Retina (tissue), 1 donor: ENCODE measurements around the gene EMP3.

Experiments used
- DNase-seq: peaks from one replicate; pipeline ENCODE4 v3.0.0-alpha.2; 2016

The EMP3 gene

GRCh38 chr19:48318286-48318987 is 6.9 kb upstream of the EMP3 start:
- DNase-seq, result no peak

DNA sequence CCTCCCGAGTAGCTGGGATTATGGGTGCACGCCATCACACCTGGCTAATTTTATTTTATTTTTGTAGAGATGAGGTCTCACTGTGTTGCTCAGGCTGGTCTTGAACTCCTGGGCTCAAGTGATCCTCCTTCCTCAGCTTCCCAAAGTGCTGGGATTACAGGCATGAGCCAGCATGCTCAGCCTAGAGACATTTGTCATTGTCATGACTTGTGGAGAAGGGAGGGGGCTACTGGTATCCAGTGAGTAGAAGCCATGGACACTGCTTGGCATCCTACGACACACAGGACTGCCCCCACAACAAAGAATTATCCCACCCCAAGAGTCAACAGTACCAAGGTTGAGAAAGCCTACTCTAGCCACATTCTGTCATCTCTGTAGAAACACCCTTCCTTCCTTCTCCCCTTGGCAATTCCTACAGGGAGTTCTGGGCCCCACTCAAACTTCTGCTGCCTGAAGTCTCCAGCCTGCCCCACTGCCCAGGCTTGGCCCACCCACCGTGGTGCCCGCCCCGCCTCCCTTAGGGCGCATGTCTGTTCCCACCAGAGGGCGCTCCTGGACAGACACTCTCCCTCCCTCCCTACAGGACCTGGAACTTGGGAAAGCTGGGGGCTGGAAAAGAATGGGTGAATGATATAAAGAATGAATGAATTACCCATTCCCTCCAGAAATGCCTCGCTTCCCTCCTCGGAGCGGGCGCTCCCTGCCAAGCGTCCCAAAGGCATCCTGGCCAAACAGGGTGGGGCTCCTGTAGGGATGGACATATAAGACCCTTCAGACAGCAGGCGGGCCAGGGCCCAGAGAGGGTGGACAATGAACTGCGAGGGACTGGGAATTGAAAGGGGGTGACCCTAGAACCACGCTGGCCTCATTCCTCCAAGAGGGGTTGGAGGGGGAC is 5.5 kb upstream of the EMP3 start:
- DNase-seq, result peak; percentile 85

- peak; percentile 90 for DNase-seq
These were observed 4.1 kb upstream of the EMP3 start for GRCh38 chr19:48321372-48321621.

DNA sequence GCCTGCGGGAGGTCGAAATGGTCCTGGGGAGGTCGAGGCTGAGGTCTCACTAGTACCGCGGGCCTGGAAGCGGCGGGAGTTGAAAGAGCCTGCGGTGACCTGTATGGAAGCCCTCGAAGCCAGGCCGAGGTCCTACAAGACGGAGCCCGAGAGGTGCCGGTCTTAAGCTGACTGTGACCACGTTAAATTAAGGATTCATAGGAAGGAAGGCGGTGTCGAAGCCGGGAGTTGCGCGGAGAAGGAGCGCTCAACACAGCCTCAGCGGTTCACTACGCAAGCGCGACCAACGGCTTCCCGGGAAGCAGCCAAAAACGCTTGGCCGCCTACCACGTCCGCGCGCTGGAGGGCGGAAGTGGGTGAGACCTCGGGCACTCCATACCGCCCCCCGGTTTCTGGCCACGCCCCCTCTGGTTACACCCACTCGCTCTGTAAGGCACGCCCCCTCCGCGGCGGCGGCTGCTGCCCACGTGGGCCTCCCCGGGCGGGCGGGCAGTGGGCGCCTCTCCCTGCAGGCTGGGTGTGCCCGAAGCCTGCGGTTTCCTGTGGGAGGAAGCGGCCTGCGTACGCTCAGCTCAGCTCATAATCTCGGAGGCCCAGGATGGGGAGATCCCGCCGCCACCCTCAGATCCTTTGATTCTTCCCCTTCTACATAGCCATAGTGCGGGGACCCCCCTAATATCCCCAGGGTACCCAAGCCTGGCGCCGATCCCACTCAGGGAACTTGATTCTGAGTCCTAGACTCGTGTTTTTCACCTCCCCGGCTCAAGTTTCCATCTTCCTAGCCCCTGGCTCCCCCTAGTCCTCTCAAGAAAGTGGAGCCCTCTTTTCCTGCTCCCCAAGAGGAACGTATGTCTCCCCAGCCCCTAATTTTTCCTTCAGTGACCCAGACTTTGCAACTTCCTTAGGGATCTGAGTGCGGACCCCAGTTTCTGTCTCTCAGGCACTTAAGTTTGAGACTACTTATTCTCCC is 3.4 kb upstream of the EMP3 start:
- peak; percentile 97 for DNase-seq

DNA sequence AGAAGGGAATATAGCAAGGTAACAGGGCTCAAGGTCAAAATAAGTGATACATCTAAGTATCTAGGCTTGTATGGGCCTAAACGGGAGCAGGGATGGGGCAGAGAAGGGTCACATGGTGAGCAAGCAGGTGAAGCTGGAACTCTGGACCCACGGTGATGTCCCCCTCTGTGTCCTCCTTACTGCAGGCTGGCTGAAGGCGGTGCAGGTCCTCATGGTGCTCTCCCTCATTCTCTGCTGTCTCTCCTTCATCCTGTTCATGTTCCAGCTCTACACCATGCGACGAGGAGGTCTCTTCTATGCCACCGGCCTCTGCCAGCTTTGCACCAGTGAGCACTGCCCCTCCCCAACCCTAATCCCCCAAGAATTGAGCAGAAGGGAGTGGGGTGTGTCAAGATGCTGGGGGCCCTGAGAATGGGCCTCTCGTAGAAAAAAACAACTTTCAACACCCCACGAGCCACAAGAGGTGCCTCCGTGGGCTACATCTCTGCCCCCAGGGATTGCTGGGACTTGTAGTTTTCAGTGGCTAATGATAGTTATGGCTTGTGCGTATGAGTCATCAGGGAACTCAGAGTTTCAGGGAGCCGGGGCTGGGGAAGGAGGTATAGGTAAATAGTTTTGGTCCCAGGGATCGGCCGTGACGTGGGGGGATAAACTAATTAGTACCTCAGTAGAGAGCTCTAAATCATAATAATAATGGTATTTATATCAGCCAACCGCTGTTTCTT is 4.0 kb downstream of the EMP3 start:
- DNase-seq, result no peak

DNA sequence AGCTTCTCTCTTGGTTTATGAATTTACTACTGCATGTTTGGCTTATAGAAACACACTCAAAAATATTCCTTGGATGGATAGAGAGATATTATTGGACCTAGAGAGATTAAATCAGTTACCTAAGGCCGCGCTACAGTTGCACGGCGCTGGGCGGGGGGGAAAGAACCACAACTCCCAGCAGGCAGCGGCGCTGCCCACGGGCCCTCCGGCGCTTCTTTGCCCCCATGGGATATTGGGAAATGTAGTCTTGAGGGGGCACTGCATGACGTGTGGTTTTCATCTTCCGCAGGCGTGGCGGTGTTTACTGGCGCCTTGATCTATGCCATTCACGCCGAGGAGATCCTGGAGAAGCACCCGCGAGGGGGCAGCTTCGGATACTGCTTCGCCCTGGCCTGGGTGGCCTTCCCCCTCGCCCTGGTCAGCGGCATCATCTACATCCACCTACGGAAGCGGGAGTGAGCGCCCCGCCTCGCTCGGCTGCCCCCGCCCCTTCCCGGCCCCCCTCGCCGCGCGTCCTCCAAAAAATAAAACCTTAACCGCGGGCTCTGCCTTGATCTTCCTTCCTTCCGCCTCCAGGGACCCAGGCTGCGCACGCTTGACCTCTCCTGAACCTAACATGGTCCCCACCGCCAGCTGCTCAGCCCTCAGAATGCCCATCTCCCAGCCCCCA is 4.8 kb downstream of the EMP3 start:
- DNase-seq, result peak; percentile 92

- no peak for DNase-seq
These were observed 7.0 kb downstream of the EMP3 start for GRCh38 chr19:48332351-48332661.

DNA sequence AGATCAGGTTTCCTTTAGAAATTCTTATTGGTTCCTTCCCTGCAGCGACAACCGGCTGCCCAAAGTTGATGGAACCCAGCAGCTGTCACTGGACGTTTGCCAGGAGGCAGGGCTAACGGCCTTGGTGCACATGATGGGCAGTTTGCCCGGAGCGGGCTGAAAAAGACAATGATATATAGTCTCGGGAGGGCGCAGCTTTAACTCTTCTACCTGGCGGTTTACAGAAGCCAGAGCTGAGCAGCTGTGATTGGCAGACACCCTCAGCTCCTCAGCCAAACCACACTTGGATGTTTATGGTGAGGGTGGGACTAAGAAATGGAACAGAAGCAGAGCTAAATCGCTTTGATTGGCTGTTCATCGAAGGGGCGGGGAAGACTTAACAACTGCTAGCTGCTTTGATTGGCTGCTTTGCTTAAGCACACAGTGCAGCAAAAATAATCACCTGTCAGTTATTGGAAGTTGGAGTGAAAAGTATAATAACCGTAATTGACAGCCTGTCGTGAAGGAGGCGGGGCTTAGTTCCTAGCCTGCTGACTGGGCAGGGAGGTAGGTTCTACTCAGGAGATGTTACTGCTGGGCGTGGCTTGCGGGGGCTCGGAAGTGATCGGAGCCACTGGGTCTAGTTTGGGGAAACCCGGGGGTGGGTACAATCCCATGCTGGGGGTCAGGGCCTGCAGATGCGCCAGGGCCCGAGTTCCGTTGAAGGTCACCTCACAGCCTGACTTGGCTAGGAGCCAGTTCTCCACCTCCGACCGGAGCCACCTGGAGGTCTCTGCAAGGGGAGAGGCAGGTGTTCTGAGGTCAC is 7.5 kb downstream of the EMP3 start:
- peak; percentile 91 for DNase-seq

- DNase-seq, result peak; percentile 68
These were observed 8.4 kb downstream of the EMP3 start for GRCh38 chr19:48333467-48334384.

DNA sequence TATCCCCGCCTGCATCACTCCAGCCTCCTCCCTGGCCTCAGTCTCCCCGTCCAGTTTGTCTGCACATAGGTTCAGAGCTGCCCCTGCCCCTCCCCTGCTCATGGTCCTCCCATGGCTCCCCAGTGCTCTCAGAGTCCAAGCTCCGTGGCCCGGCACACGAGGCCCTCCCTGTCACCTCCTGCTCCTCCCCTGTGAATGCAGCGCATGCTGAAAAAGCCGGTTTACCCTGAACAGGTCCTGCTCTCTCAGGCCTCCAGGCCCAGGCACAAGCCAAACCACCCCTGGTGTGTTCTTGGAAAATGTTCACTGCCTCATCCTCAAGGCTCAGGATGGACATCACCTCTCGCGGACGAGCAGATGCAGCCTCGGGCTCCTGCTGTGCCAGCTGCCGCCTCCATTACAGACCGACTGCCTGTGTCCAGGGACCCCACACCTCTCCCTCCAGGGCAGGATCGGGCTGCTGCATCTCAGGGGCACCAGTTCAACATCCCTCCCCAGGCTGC is 13.0 kb downstream of the EMP3 start:
- no peak for DNase-seq

GRCh38 chr19:48338802-48339503 is 13.6 kb downstream of the EMP3 start:
- no peak for DNase-seq

DNA sequence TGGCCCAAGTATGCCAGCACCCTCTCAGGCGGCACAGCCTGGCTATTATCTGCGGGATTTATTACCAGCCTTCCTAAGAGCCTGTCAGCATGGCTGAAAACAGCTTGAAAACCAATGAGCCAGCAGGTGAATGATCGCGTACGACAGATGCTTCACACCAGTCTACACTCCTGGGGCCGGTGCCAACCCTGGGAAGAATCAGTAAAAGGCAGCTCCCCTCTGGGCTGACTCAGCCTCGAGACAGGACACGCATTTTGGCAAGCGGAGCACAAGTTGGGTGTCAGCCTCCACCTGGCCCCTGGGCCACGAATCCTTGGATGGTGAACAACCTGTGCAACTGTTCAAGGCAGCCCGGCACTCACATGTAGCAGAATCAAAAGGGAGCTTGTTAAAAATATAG is 15.6 kb downstream of the EMP3 start:
- DNase-seq, result peak; percentile 49

- no peak for DNase-seq
These were observed 16.4 kb downstream of the EMP3 start for GRCh38 chr19:48341515-48342413.

- no peak for DNase-seq
These were observed 17.0 kb downstream of the EMP3 start for GRCh38 chr19:48342414-48342738.

DNA sequence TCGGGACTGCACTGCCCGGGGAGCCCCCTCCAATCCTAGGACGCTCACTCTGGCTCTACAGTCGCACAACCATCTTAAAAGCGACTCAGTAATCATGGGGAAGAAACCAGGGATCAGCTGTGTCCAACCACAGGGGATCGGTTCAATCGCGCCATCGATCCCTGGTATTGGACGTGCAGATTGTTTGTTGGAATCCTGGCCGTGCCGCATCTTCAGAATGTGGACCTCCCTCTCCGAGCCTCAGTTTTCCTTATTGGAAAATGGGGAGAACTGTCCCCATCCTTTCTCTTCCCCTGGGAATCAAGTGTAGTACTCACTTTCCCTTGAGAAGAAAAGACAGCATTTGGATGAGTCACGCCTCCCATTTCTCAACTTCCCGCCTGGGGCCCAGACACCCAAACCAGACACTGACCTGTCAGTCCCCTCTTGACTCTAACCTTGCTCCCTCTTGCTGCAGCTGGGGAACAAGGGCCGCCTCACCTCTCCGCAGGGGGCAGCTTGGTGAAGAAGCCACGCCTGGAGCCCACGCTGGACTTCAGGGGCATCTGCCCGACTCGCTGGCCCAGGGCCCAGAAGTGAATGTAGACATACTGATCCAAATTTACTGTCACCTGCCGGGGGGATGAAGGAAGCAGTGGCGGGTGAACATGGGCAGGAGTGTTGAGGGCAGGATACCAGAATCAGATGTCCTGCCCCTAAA is 17.6 kb downstream of the EMP3 start:
- DNase-seq, result no peak

- no peak for DNase-seq
These were observed 19.5 kb downstream of the EMP3 start for GRCh38 chr19:48344892-48345291.

GRCh38 chr19:48346191-48346590 is 20.8 kb downstream of the EMP3 start:
- DNase-seq, result no peak

GRCh38 chr19:48348045-48348444 is 22.7 kb downstream of the EMP3 start:
- no peak for DNase-seq
